K562 (cell line): ENCODE measurements around the gene SUMF1. TPM values are rescaled to one million over a fixed set of nuclear protein-coding genes. Genes with fewer than 3 reads are reported as not detected.

ENCODE experiments used
- CBX2 ChIP-seq: fragments of 200-600 bp; sonication (generic); IDR thresholded peaks from one replicate; pipeline ENCODE4 v1.6.1; 2012; ENCODE audit warnings: mild to moderate bottlenecking, low read length, inconsistent platforms; ENCODE audit not compliant: insufficient read depth, poor library complexity, severe bottlenecking
- CBX5 ChIP-seq: IDR thresholded peaks from 2 replicates; pipeline ENCODE4 v1.6.1; 2014; ENCODE audit warnings: low read depth, borderline replicate concordance
- ELF1 ChIP-seq: fragments of 200-800 bp; sonication (Bioruptor generic); IDR thresholded peaks from 2 replicates; pipeline ENCODE4 v1.6.1; 2016; ENCODE audit warnings: missing genetic modification characterization, missing compliant biosample characterization
- MTA3 ChIP-seq: fragments of 450-650 bp; formaldehyde crosslinking; IDR thresholded peaks from 2 replicates; pipeline ENCODE4 v1.6.1; 2017; ENCODE audit warnings: mild to moderate bottlenecking, borderline replicate concordance
- NFE2 ChIP-seq: IDR thresholded peaks from 2 replicates; pipeline ENCODE4 v1.6.1; 2014; ENCODE audit warnings: antibody characterized with exemption, low read depth
- RAD21 ChIP-seq, 2 experiments: fragments of 250-450 bp in 1 of 2; fragments of 450-650 bp in 1 of 2; sonication (Bioruptor Pico) in 1 of 2; formaldehyde crosslinking in 1 of 2; IDR thresholded peaks in 1 of 2; conservative IDR thresholded peaks in 1 of 2; 2 replicates each; pipeline versions ENCODE4 v1.4.0 to v1.8.0; 2020 to 2022; ENCODE audit warnings: mild to moderate bottlenecking in 2 of 2, moderate library complexity in 1 of 2
- TFE3 ChIP-seq: fragments of 450-650 bp; formaldehyde crosslinking; IDR thresholded peaks from 2 replicates; pipeline ENCODE4 v1.4.0; 2020; ENCODE audit warnings: mild to moderate bottlenecking, mixed read lengths
- U2AF1 ChIP-seq: fragments of 200-400 bp; formaldehyde crosslinking; optimal IDR thresholded peaks from 2 replicates; pipeline ENCODE3; 2017; ENCODE audit warnings: mild to moderate bottlenecking, low read depth, low read length, moderate library complexity
- ZNF644 ChIP-seq: fragments of 200-800 bp; sonication (Bioruptor generic); IDR thresholded peaks from 2 replicates; pipeline ENCODE4 v1.6.1; 2016; ENCODE audit warnings: low read depth, missing genetic modification characterization, missing compliant biosample characterization
- ZNF780A ChIP-seq: fragments of 250-450 bp; sonication (Bioruptor Pico); IDR thresholded peaks from 2 replicates; pipeline ENCODE4 v1.5.0; 2021; ENCODE audit warnings: mild to moderate bottlenecking
- polyA plus RNA-seq, 8 experiments: library from polyadenylated mRNA; depleted of rRNA in 4 of 8; stranded (reverse) in 5 of 8; unstranded in 3 of 8; fragments of >200 nt; fragmentation: Nextera tagmentation in 2 of 8; fragmentation: Illumina TruSeq in 1 of 8; extraction: Ambion mirVana in 2 of 8; extraction: Trizol in 1 of 8; gene quantifications; 2 replicates each; pipeline versions ENCODE4 v1.2.1 to v1.2.3, GENCODE V29; 2011 to 2014; ENCODE audit warnings: inconsistent platforms in 1 of 8, missing spikeins in 1 of 8
- total RNA-seq, 7 experiments: library from RNA; depleted of rRNA in 6 of 7; stranded (reverse); fragments of >200 nt in 6 of 7; fragmentation: Illumina TruSeq in 2 of 7; extraction: Trizol in 2 of 7; gene quantifications; 2 replicates each; pipeline versions ENCODE4 v1.2.1 to v1.2.3, GENCODE V29; 2011 to 2021; ENCODE audit warnings: low replicate concordance in 1 of 7
- TF ChIP-seq, protein P1 (sequence below), 2 experiments: fragments of 450-650 bp in 1 of 2; IDR thresholded peaks; 2 replicates each; pipeline ENCODE4 v1.6.1; 2011 to 2017; ENCODE audit warnings: low read depth in 2 of 2, antibody characterized with exemption in 1 of 2, borderline replicate concordance in 1 of 2, low read length in 1 of 2, mild to moderate bottlenecking in 1 of 2, mixed read lengths in 1 of 2; ENCODE audit not compliant: control insufficient read depth in 1 of 2

Gene SUMF1
- total and polyA plus RNA-seq, 9 of the 15 experiments (the other 6 are each of a cell fraction or from before 2014, with no cell fraction given) = 1.3 to 7.4 (median 4.2) TPM

DNA sequence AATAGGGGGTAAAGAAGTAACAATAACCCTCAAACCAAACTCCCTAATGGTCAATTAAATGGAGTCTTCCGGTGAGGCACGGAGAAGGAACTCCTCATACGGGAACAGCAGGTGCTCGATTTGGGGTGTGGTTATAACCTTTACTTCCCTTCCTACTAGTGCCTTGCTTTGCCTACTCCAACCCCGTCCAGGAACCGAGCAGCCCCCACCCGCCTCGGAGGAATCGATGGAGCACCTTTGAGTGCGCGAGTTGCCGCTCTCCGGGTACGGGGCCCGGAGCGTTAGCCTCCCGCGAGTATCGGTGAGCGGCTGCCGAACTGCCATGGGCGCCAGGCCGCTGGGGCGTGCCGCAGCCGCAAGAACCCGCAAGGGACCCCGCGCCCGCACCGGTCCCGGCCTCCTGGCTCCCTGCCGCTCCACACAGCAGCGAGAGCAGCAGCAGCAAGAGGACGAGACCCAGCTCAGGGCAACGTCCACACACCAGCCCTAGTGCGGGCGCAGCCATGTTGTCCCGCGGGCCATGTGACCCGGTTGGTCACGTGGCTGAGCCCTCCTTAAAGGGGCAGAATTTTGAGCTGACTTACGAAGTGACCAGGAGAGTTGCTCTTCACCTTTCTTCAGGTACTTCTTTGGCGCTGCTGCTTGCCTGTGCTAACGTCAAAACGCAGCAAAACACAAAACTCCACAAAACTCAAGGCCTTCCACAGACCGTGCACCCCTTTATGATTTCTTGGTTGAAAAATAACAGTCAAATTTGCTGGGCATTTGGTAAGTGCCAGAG, at the start of gene SUMF1 (continued):
- peak; percentile 98 for TF ChIP-seq TFE3 (CRISPR knock-in tag)
- TF ChIP-seq ZNF780A (CRISPR knock-in tag) = no peak
- TF ChIP-seq MTA3 = peak; percentile 78; the same call in 1 of the 2 replicates
- peak; percentile 55 for TF ChIP-seq CBX5
- no peak for TF ChIP-seq NFE2
- 0 out of 2 replicates have a peak, but pooled peaks have one; percentile 45 for TF ChIP-seq ZNF644 (tag)
- no peak for TF ChIP-seq CBX2
- TF ChIP-seq U2AF1 = peak; percentile 87
- peak in 1 of 2 experiments; percentile 1; a peak in 1 of 4 replicates for TF ChIP-seq RAD21 (CRISPR knock-in tag; conservative IDR thresholded peaks at IDR 0.05 in 1 of 2, IDR thresholded peaks at IDR 0.05 in 1 of 2)
- TF ChIP-seq ELF1 (tag) = no peak
- TF ChIP-seq, protein P1, sequence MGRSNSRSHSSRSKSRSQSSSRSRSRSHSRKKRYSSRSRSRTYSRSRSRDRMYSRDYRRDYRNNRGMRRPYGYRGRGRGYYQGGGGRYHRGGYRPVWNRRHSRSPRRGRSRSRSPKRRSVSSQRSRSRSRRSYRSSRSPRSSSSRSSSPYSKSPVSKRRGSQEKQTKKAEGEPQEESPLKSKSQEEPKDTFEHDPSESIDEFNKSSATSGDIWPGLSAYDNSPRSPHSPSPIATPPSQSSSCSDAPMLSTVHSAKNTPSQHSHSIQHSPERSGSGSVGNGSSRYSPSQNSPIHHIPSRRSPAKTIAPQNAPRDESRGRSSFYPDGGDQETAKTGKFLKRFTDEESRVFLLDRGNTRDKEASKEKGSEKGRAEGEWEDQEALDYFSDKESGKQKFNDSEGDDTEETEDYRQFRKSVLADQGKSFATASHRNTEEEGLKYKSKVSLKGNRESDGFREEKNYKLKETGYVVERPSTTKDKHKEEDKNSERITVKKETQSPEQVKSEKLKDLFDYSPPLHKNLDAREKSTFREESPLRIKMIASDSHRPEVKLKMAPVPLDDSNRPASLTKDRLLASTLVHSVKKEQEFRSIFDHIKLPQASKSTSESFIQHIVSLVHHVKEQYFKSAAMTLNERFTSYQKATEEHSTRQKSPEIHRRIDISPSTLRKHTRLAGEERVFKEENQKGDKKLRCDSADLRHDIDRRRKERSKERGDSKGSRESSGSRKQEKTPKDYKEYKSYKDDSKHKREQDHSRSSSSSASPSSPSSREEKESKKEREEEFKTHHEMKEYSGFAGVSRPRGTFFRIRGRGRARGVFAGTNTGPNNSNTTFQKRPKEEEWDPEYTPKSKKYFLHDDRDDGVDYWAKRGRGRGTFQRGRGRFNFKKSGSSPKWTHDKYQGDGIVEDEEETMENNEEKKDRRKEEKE (IDR thresholded peaks at IDR 0.05; ENCODE audit: borderline replicate concordance in 1 of 2, control insufficient read depth in 1 of 2, low read depth in 2 of 2, low read length in 1 of 2) = no peak
